GM12878 (cell line): ENCODE results near the gene UMOD. TPM values are rescaled to one million over a fixed set of nuclear protein-coding genes. Genes with fewer than 3 reads are reported as not detected.
A peak's percentile ranks its signal among the peaks of the same experiment; 100 is the strongest.

Experiments
- ATAC-seq: fragments of 200-7000 bp; cut with Tn5 transposase; 3 replicates; pipeline ENCODE4 v1.9.1; 2020; ENCODE audit warnings: mild to moderate bottlenecking, moderate library complexity
- BruUV-seq: library from RNA; stranded (reverse); fragments of 400-500 nt; replicated peaks from 2 replicates; lab custom pipeline; 2021; lab: Mats Ljungman, UMichigan
- CTCF ChIA-PET: fragments of 300-600 bp; sonication (Branson Sonifier 250); formaldehyde crosslinking; extraction: SDS; loops from one replicate; lab custom pipeline; 2021; ENCODE audit warnings: inconsistent platforms; lab: Yijun Ruan, JAX
- POLR2A ChIA-PET: fragments of 350-600 bp; formaldehyde crosslinking; extraction: SDS; loops from one replicate; lab custom pipeline; 2021; ENCODE audit warnings: inconsistent platforms; lab: Charles Lee
- RAD21 ChIA-PET: fragments of 300-600 bp; sonication (Branson Sonifier 250); formaldehyde crosslinking; loops from one replicate; lab custom pipeline; 2023; ENCODE audit warnings: antibody characterized with exemption; ENCODE audit not compliant: unreplicated experiment; lab: Charles Lee
- SMC1A ChIA-PET: fragments of 300-600 bp; sonication (Branson Sonifier 250); formaldehyde crosslinking; loops from one replicate; lab custom pipeline; 2023; ENCODE audit not compliant: unreplicated experiment, uncharacterized antibody; lab: Charles Lee
- DNase-seq: peaks from one replicate; pipeline ENCODE4 v3.0.0-alpha.2; 2011; ENCODE audit warnings: low read depth, low spot score
- FAIRE-seq: peaks from 3 replicates; lab custom pipeline; 2011; peaks lifted over from hg19 to GRCh38; lab: Jason Lieb, UNC
- H2AFZ ChIP-seq: 2 replicates; pipeline ENCODE4 v1.6.0; 2011; ENCODE audit warnings: low read depth, low read length, control low read depth; ENCODE audit not compliant: control insufficient read depth
- H3K27ac ChIP-seq: 2 replicates; pipeline ENCODE4 v1.5.1; 2011; ENCODE audit warnings: control low read depth; ENCODE audit not compliant: control insufficient read depth, insufficient read depth
- H3K27me3 ChIP-seq, 2 experiments: replicated peaks in 1 of 2; 2 replicates each; pipeline versions ENCODE4 v1.6.0 to v1.6.1; 2011; ENCODE audit warnings: low read length in 1 of 2; ENCODE audit not compliant: control insufficient read depth in 2 of 2, insufficient read depth in 2 of 2
- H3K36me3 ChIP-seq, 2 experiments: 2 replicates each; pipeline ENCODE4 v1.5.1; 2011; ENCODE audit warnings: low read length in 1 of 2; ENCODE audit not compliant: control insufficient read depth in 2 of 2, insufficient read depth in 2 of 2
- H3K4me1 ChIP-seq: 2 replicates; pipeline ENCODE4 v1.6.1; 2011; ENCODE audit warnings: mild to moderate bottlenecking, low read length, moderate library complexity, mixed read lengths; ENCODE audit not compliant: control insufficient read depth, insufficient read depth
- H3K4me2 ChIP-seq: 2 replicates; pipeline ENCODE4 v1.6.0; 2011; ENCODE audit warnings: control low read depth; ENCODE audit not compliant: control insufficient read depth, insufficient read depth
- H3K4me3 ChIP-seq: fragments of 200-600 bp; sonication (generic); 2 replicates; pipeline ENCODE4 v1.5.1; 2016
- H3K79me2 ChIP-seq: 2 replicates; pipeline ENCODE4 v1.6.0; 2011; ENCODE audit warnings: low read length; ENCODE audit not compliant: control insufficient read depth, insufficient read depth
- H3K9ac ChIP-seq: 2 replicates; pipeline ENCODE4 v1.8.0; 2011; ENCODE audit warnings: low read length, control low read depth, mixed read lengths; ENCODE audit not compliant: control insufficient read depth, insufficient read depth
- H3K9me3 ChIP-seq: replicated peaks from 3 replicates; pipeline ENCODE4 v1.5.1; 2011; ENCODE audit warnings: mild to moderate bottlenecking, low read length; ENCODE audit not compliant: control insufficient read depth, insufficient read depth
- H4K20me1 ChIP-seq: 2 replicates; pipeline ENCODE4 v1.6.0; 2011; ENCODE audit not compliant: control insufficient read depth, insufficient read depth
- HDAC2 ChIP-seq: fragments of 200-600 bp; sonication (generic); IDR thresholded peaks from 2 replicates; pipeline ENCODE4 v1.6.1; 2017
- SPI1 ChIP-seq: IDR thresholded peaks from 2 replicates; pipeline ENCODE4 v1.6.1; 2011; ENCODE audit warnings: low read depth, mild to moderate bottlenecking, low read length, moderate library complexity, borderline replicate concordance; ENCODE audit not compliant: insufficient read depth
- WGBS: methylation state at CpG from one replicate; pipeline ENCODE4 v1.1.6; 2016; ENCODE audit warnings: low lambda C conversion rate; ENCODE audit not compliant: insufficient replicate concordance, insufficient coverage; ENCODE audit errors: missing lambda C conversion rate; 5-methylcytosine and 5-hydroxymethylcytosine counted together
- in situ Hi-C: fragments of 300-500 bp; cut with MboI; formaldehyde crosslinking; loops from 9 replicates; pipeline ENCODE4 v1.14.3; 2018; ENCODE audit warnings: mixed read lengths
- intact Hi-C: fragments of 100-400 bp; cut with micrococcal nuclease; formaldehyde crosslinking; loops from one replicate; pipeline ENCODE4 v1.14.2; 2022; ENCODE audit not compliant: unreplicated experiment
- polyA plus RNA-seq, 11 experiments: library from polyadenylated mRNA; depleted of rRNA in 4 of 11; unstranded in 6 of 11; stranded (reverse) in 5 of 11; fragments of >200 nt; fragmentation: Nextera tagmentation in 4 of 11; fragmentation: Illumina TruSeq in 1 of 11; extraction: Ambion mirVana in 4 of 11; extraction: Trizol in 1 of 11; gene quantifications; 1 replicate in 1 of 11; 2 replicates in 10 of 11; pipeline versions ENCODE4 v1.2.1 to v1.2.3, GENCODE V29; 2011 to 2016; ENCODE audit warnings: inconsistent platforms in 2 of 11, missing spikeins in 2 of 11, low read depth in 1 of 11
- total RNA-seq, 4 experiments: library from RNA; depleted of rRNA in 3 of 4; stranded (reverse); fragments of >200 nt in 3 of 4; fragmentation: Illumina TruSeq in 1 of 4; extraction: Trizol in 1 of 4; gene quantifications; 2 replicates each; pipeline versions ENCODE4 v1.2.1 to v1.2.3, GENCODE V29; 2013 to 2021
- TF ChIP-seq, protein P1 (sequence below), 3 experiments: IDR thresholded peaks in 2 of 3; conservative IDR thresholded peaks in 1 of 3; 2 replicates each; pipeline ENCODE4 v1.5.1; 2011; ENCODE audit warnings: low read depth in 3 of 3, low read length in 3 of 3, mild to moderate bottlenecking in 3 of 3, control low read depth in 2 of 3, moderate library complexity in 2 of 3, inconsistent platforms in 1 of 3, mixed read lengths in 1 of 3; ENCODE audit not compliant: control insufficient read depth in 2 of 3, insufficient read depth in 1 of 3; ENCODE audit errors: extremely low read depth in 1 of 3

Gene UMOD
- total and polyA plus RNA-seq, 10 of the 15 experiments (the other 5 are each of a cell fraction or from before 2014, with no cell fraction given) = not detected

DNA sequence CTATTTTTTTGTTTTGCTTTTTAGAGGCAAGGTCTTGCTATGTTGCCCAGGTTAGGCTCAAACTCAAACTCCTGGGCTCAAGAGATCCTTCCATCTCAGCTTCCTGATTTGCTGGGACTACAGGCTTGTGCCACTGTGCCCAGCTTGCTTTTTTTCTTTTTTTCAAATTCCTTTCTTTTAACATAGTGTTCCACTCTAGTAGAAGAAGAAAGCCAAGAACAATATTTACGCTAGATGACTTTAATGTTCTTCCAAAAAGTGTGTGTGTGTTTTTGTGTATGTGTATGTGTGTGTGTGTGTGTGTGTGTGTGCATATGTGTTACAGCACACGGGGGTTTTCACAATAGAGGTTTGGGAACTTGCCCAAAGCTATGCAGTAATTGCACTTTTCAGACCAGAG, 10.7 kb upstream of the UMOD start:
- no peak for DNase-seq
- SMC1A ChIA-PET = interaction anchor here (0.7 kb wide), 1 partner anchor 171 kb away, joined by 3 read pairs; no protein-coding TSS in a partner anchor
- WGBS = 26% methylated on average over 2 of the region's 2 CpGs
- no peak for FAIRE-seq
- Histone ChIP-seq H3K27me3 (no peaks in the 10 kb centered on the region; a peak in 1 of 4 replicates), H3K4me1 (no peaks in the 10 kb centered on the region), H3K36me3 (no peaks in the 10 kb centered on the region), H4K20me1 (no peaks in the 10 kb centered on the region), H3K9ac (no peak overlapping the region), H3K9me3 (no peaks in the 10 kb centered on the region), H3K4me2 (no peak overlapping the region), H3K4me3 (no peak overlapping the region), H2AFZ (no peak overlapping the region), H3K79me2 (no peaks in the 10 kb centered on the region), H3K27ac (no peak overlapping the region)
- POLR2A ChIA-PET = interaction anchor here (0.7 kb wide), 1 partner anchor 300 kb away, joined by 3 read pairs; no protein-coding TSS in a partner anchor
- no TSS peak for BruUV-seq
- intact Hi-C loops (no loop called here), in situ Hi-C loops (loop anchor here (25.0 kb wide), 1 partner anchor 1326 kb away; no protein-coding TSS in a partner anchor)
- RAD21 ChIA-PET = no interaction called here
- no peak for TF ChIP-seq HDAC2
- ATAC-seq = no peak
- CTCF ChIA-PET = interaction anchor here (0.8 to 1.8 kb wide), 2 partner anchors 22 to 456 kb away, joined by 3 to 8 read pairs; no protein-coding TSS in a partner anchor

DNA sequence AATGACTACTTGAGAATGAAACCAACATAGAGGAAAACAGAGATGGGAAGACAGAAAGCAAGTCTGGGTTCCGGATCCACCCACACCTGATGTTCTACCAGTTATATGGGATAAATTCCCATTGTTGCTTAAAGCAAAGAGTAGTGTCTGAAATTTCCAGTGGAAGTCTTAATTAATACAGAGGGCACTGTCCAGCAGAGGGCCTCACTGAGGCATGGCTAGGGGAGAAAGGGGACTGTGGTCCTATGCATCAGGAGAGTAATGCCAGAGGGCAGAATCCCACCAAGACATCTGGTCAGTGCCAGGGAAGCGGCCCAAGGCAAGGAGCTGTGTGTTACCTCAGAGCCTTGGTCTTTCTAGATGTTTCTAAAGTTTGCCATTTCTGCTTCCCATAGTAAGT, 7.5 kb upstream of the UMOD start:
- WGBS = 8% methylated on average over 2 of the region's 2 CpGs
- DNase-seq = no peak
- H3K4me3 ChIP-seq = no peak overlapping the region
- in situ Hi-C loops (loop anchor here (25.0 kb wide), 1 partner anchor 1323 kb away; no protein-coding TSS in a partner anchor), intact Hi-C loops (no loop called here)
- H3K9ac ChIP-seq = no peak overlapping the region
- H2AFZ ChIP-seq = no peak overlapping the region
- no TSS peak for BruUV-seq
- no peak for FAIRE-seq
- ChIA-PET SMC1A (interaction anchor here (1.6 kb wide), 1 partner anchor 452 kb away, joined by 4 read pairs; no protein-coding TSS in a partner anchor), CTCF (interaction anchor here (1.0 to 1.8 kb wide), 2 partner anchors 23 to 25 kb away, joined by 3 to 5 read pairs; no protein-coding TSS in a partner anchor), POLR2A (no interaction called here), RAD21 (no interaction called here)
- no peaks in the 10 kb centered on the region; a peak in 1 of 4 replicates for H3K27me3 ChIP-seq
- H3K4me1 ChIP-seq = no peaks in the 10 kb centered on the region
- no peak overlapping the region for H3K27ac ChIP-seq
- TF ChIP-seq SPI1 = no peak
- TF ChIP-seq, protein P1, sequence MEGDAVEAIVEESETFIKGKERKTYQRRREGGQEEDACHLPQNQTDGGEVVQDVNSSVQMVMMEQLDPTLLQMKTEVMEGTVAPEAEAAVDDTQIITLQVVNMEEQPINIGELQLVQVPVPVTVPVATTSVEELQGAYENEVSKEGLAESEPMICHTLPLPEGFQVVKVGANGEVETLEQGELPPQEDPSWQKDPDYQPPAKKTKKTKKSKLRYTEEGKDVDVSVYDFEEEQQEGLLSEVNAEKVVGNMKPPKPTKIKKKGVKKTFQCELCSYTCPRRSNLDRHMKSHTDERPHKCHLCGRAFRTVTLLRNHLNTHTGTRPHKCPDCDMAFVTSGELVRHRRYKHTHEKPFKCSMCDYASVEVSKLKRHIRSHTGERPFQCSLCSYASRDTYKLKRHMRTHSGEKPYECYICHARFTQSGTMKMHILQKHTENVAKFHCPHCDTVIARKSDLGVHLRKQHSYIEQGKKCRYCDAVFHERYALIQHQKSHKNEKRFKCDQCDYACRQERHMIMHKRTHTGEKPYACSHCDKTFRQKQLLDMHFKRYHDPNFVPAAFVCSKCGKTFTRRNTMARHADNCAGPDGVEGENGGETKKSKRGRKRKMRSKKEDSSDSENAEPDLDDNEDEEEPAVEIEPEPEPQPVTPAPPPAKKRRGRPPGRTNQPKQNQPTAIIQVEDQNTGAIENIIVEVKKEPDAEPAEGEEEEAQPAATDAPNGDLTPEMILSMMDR (IDR thresholded peaks at IDR 0.05 in 2 of 3, conservative IDR thresholded peaks at IDR 0.05 in 1 of 3; ENCODE audit: control insufficient read depth in 2 of 3, extremely low read depth in 1 of 3, insufficient read depth in 1 of 3, low read depth in 3 of 3, low read length in 3 of 3) = peak in 2 of 3 experiments; percentile 18 to 28; a peak in 2 of 6 replicates
- no peaks in the 10 kb centered on the region for H3K79me2 ChIP-seq
- H3K36me3 ChIP-seq = no peaks in the 10 kb centered on the region
- no peak overlapping the region for H3K4me2 ChIP-seq
- no peaks in the 10 kb centered on the region for H3K9me3 ChIP-seq
- no peak for ATAC-seq
- no peaks in the 10 kb centered on the region for H4K20me1 ChIP-seq
